Body of pancreas (tissue), 4 donors: ENCODE data around the gene EID1. TPM values are rescaled to one million over a fixed set of nuclear protein-coding genes. Genes with fewer than 3 reads are reported as not detected.

ENCODE experiments used
- ATAC-seq: fragments of 150-250 bp; one replicate; pipeline ENCODE4 v1.9.1; 2016
- DNase-seq, 4 donors: peaks; one replicate each; pipeline ENCODE4 v3.0.0-alpha.2; 2019
- H3K27ac ChIP-seq, 4 donors: fragments of 200-600 bp; sonication (generic); 1 replicate in 3 of 4; 2 replicates in 1 of 4; pipeline versions ENCODE4 v1.5.1 to v1.6.1; 2016 to 2019; ENCODE audit warnings: mild to moderate bottlenecking in 1 of 4, mixed read lengths in 1 of 4, moderate library complexity in 1 of 4
- H3K27me3 ChIP-seq, 2 donors: fragments of 200-600 bp; sonication (generic); one replicate each; pipeline ENCODE4 v1.6.0; 2016; ENCODE audit warnings: mild to moderate bottlenecking in 1 of 2
- H3K36me3 ChIP-seq, 2 donors: fragments of 200-600 bp; sonication (generic); replicated peaks in 1 of 2; 2 replicates each; pipeline ENCODE4 v1.5.1; 2016; ENCODE audit warnings: low read depth in 2 of 2; ENCODE audit not compliant: insufficient read depth in 1 of 2
- H3K4me1 ChIP-seq: fragments of 200-600 bp; sonication (generic); one replicate; pipeline ENCODE4 v1.6.0; 2016
- H3K4me3 ChIP-seq, 2 donors: fragments of 200-600 bp; sonication (generic); 1 replicate in 1 of 2; 2 replicates in 1 of 2; pipeline ENCODE4 v1.5.1; 2016 to 2019
- H3K9me3 ChIP-seq, 3 donors: fragments of 200-600 bp; sonication (generic); 1 replicate in 2 of 3; 2 replicates in 1 of 3; pipeline ENCODE4 v1.5.1; 2016
- CTCF ChIP-seq, 7 experiments: fragments of 450-650 bp in 4 of 7; fragments of 200-600 bp in 3 of 7; sonication (generic) in 3 of 7; IDR thresholded peaks; one replicate each; pipeline ENCODE4 v1.5.1; 2016 to 2019; ENCODE audit warnings: antibody characterized with exemption in 7 of 7
- POLR2A ChIP-seq, 3 donors: fragments of 450-650 bp; IDR thresholded peaks; one replicate each; pipeline ENCODE4 v1.6.1; 2016; ENCODE audit warnings: antibody characterized with exemption in 3 of 3, mild to moderate bottlenecking in 2 of 3
- WGBS, 2 donors: methylation state at CpG; one replicate each; pipeline ENCODE4 v1.1.5; 2017; 5-methylcytosine and 5-hydroxymethylcytosine counted together
- intact Hi-C: fragments of 100-400 bp; cut with DNase I; formaldehyde crosslinking; loops from one replicate; pipeline ENCODE4 v1.15.1; 2023
- total RNA-seq, 2 donors: library from RNA; depleted of rRNA; stranded (reverse); fragments of >200 nt; gene quantifications; one replicate each; pipeline ENCODE4 v1.1.0, GENCODE V29; 2016

Gene EID1
- total RNA-seq = 100 to 1,000 TPM in 1 of 2 donors, 10 to 100 TPM in 1; 60.0 to 182 TPM

GRCh38 chr15:48877630-48878595 lies at the start of gene EID1:
TSS of gene EID1 (plus strand) at chr15:48878134. CDS start at chr15:48878177, 43 bp downstream.
- no peaks in the 10 kb centered on the region for H3K36me3 ChIP-seq
- peak; percentile 93 to 94 (median 94) for DNase-seq
- intact Hi-C loops = loop anchor here (10.0 kb wide), 1 partner anchor 747 kb away; the partner anchor contains the start of genes DTWD1 and FAM227B
- H3K4me1 ChIP-seq = peaks cover 19% of the 10 kb centered on the region
- H3K4me3 ChIP-seq = peak within 1 kb of the TSS; percentile 72 to 76
- WGBS, 2 donors = 0 to 1% methylated on average over 46 to 58 of the region's 58 CpGs
- H3K9me3 ChIP-seq = no peaks in the 10 kb centered on the region
- peak within 1 kb of the TSS; percentile 69 to 88 (median 82) for H3K27ac ChIP-seq
- peaks cover 0 to 3% of the 10 kb centered on the region in 2 donors for H3K27me3 ChIP-seq
- peak; percentile 99 for ATAC-seq
- TF ChIP-seq CTCF (IDR thresholded peaks at IDR 0.05) (peak in 1 of 7 experiments; percentile 17), POLR2A (IDR thresholded peaks at IDR 0.05) (peak in 2 of 3 donors; percentile 76 to 77)

- DNase-seq = no peak
- Histone ChIP-seq H3K4me3 (no peak overlapping the region), H3K9me3 (no peaks in the 10 kb centered on the region), H3K27ac (no peak overlapping the region), H3K4me1 (no peaks in the 10 kb centered on the region), H3K27me3 (no peaks in the 10 kb centered on the region), H3K36me3 (no peaks in the 10 kb centered on the region)
- 48 to 72% methylated on average over 4 of the region's 4 CpGs for WGBS, 2 donors
- no peak for TF ChIP-seq CTCF (IDR thresholded peaks at IDR 0.05)
- TF ChIP-seq POLR2A (IDR thresholded peaks at IDR 0.05) = no peak
- ATAC-seq = no peak
- intact Hi-C loops = no loop called here
Observed at GRCh38 chr15:48828471-48828870, 49.5 kb upstream of the EID1 start.

- no peaks in the 10 kb centered on the region for H3K9me3 ChIP-seq
- H3K4me3 ChIP-seq = no peak overlapping the region
- ATAC-seq (no peak), DNase-seq (no peak)
- no peak overlapping the region for H3K27ac ChIP-seq
- TF ChIP-seq POLR2A (IDR thresholded peaks at IDR 0.05) (no peak), CTCF (IDR thresholded peaks at IDR 0.05) (no peak)
- no peaks in the 10 kb centered on the region for H3K4me1 ChIP-seq
- H3K27me3 ChIP-seq = no peaks in the 10 kb centered on the region
- no peaks in the 10 kb centered on the region for H3K36me3 ChIP-seq
- intact Hi-C loops = no loop called here
Observed at GRCh38 chr15:48828906-48829305, 49.0 kb upstream of the EID1 start.

- Histone ChIP-seq H3K27ac (no peak overlapping the region), H3K27me3 (no peaks in the 10 kb centered on the region), H3K4me3 (no peak overlapping the region), H3K4me1 (no peaks in the 10 kb centered on the region), H3K36me3 (no peaks in the 10 kb centered on the region), H3K9me3 (no peaks in the 10 kb centered on the region)
- intact Hi-C loops = no loop called here
- ATAC-seq (no peak), DNase-seq (no peak)
- TF ChIP-seq CTCF (IDR thresholded peaks at IDR 0.05) (no peak), POLR2A (IDR thresholded peaks at IDR 0.05) (no peak)
Observed at GRCh38 chr15:48832648-48833047, 45.3 kb upstream of the EID1 start.
